Vagina (tissue), 2 donors: ENCODE measurements around the gene PHRF1.

Experiments used
- CTCF ChIP-seq, 3 experiments: fragments of 450-650 bp in 2 of 3; fragments of 200-600 bp in 1 of 3; sonication (generic) in 1 of 3; IDR thresholded peaks; one replicate each; pipeline ENCODE4 v1.5.1; 2017 to 2019; ENCODE audit warnings: antibody characterized with exemption in 3 of 3, mild to moderate bottlenecking in 2 of 3, moderate library complexity in 2 of 3
- POLR2A ChIP-seq, 2 donors: fragments of 450-650 bp; IDR thresholded peaks; one replicate each; pipeline ENCODE4 v1.6.1; 2017; ENCODE audit warnings: antibody characterized with exemption in 2 of 2, mild to moderate bottlenecking in 2 of 2, moderate library complexity in 2 of 2

DNA sequence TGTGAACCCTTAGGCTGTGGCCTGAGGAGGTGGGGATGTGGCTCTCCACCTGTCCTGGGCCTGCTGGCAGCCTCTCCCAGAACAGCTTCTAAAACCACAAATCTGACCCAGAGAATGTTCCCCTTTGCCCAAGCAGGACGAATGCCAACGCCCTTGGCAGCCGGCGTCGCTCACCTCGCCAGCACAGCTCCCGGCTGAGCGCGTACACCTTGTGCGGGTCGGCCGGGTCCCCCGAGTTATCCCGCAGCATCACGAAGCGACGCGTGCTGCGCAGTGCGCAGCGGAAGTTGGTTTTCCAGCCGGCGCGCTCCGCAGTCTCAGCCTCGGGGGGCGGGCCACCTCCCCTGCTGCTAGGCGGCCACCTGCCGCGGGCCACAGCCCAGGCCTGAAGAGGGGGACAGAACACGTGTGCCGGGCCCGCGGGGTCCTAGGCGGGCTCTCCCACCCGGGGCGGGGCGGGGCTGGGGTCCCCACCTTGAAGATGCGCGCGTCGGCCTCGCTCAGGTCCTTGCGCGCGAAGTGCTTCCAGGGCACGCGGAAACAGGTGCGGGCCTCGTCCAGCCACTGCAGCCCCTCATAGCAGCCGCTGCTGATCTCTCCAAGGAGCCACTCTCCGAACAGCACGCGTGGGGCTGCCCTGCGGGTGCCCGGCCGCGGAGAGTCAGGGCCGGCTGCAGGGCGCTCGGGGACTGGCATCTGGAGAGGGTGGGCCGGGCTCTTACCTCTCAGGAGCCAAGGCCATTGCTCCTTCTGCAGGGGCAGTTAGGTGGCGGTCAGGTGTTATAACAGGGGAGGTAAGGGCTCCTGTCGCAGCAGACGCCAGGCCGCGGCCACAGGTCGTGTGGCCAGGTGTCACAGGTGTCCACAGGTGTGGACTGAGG, 38.6 kb downstream of the PHRF1 start:
- TF ChIP-seq POLR2A (IDR thresholded peaks at IDR 0.05) (no peak), CTCF (IDR thresholded peaks at IDR 0.05) (no peak)
